Endothelial cell of umbilical vein (primary cell): Measurements from ENCODE around the gene CCDC3. TPM values are rescaled to one million over a fixed set of nuclear protein-coding genes. Genes with fewer than 3 reads are reported as not detected.

Source experiments
- BruUV-seq: library from RNA; stranded (reverse); fragments of 400-500 nt; replicated peaks from 2 replicates; lab custom pipeline; 2021; lab: Mats Ljungman, UMichigan
- CTCF ChIA-PET: fragments of 300-600, 350-600 bp; sonication (Branson Sonifier 250); formaldehyde crosslinking; loops from one replicate; lab custom pipeline; 2021; ENCODE audit warnings: antibody characterized with exemption, inconsistent platforms; lab: Charles Lee
- POLR2A ChIA-PET: fragments of 300-600, 350-600 bp; sonication (Branson Sonifier 250); formaldehyde crosslinking; loops from one replicate; lab custom pipeline; 2021; ENCODE audit warnings: antibody characterized with exemption, inconsistent platforms; lab: Charles Lee
- DNase-seq: peaks from one replicate; pipeline ENCODE4 v3.0.0-alpha.2; 2011; ENCODE audit warnings: low read depth, low spot score
- FAIRE-seq: peaks from 2 replicates; lab custom pipeline; 2011; peaks lifted over from hg19 to GRCh38; lab: Jason Lieb, UNC
- H2AFZ ChIP-seq: 2 replicates; pipeline ENCODE4 v1.6.0; 2012; ENCODE audit warnings: low read depth, low read length, control low read depth, inconsistent platforms
- H3K27ac ChIP-seq: 2 replicates; pipeline ENCODE4 v1.5.1; 2011; ENCODE audit warnings: low read depth, mild to moderate bottlenecking, control low read depth, low read length, moderate library complexity; ENCODE audit not compliant: insufficient read depth
- H3K27me3 ChIP-seq, 2 experiments: 2 replicates each; pipeline versions ENCODE4 v1.6.0 to v1.6.1; 2011; ENCODE audit warnings: low read length in 2 of 2, mixed read lengths in 1 of 2; ENCODE audit not compliant: control insufficient read depth in 2 of 2, insufficient read depth in 2 of 2
- H3K36me3 ChIP-seq, 2 experiments: 2 replicates in 1 of 2; 3 replicates in 1 of 2; pipeline ENCODE4 v1.5.1; 2011; ENCODE audit warnings: low read length in 2 of 2, mild to moderate bottlenecking in 1 of 2, moderate library complexity in 1 of 2; ENCODE audit not compliant: control insufficient read depth in 2 of 2, insufficient read depth in 2 of 2; ENCODE audit errors: extremely low read depth in 1 of 2
- H3K4me1 ChIP-seq: 3 replicates; pipeline ENCODE4 v1.5.1; 2011; ENCODE audit warnings: mild to moderate bottlenecking, low read length; ENCODE audit not compliant: control insufficient read depth, insufficient read depth; ENCODE audit errors: extremely low read depth
- H3K4me2 ChIP-seq: 2 replicates; pipeline ENCODE4 v1.6.1; 2011; ENCODE audit warnings: low read length, control low read depth, mixed read lengths; ENCODE audit not compliant: insufficient read depth
- H3K4me3 ChIP-seq, 3 experiments: fragments of 200-600 bp in 1 of 3; sonication (generic), shearing (Covaris generic) in 1 of 3; replicated peaks in 1 of 3; 2 replicates each; pipeline ENCODE4 v1.5.1; 2011 to 2016; ENCODE audit warnings: control low read depth in 3 of 3, low read length in 3 of 3, mild to moderate bottlenecking in 2 of 3, inconsistent platforms in 1 of 3, low read depth in 1 of 3, moderate library complexity in 1 of 3; ENCODE audit not compliant: insufficient read depth in 1 of 3
- H3K79me2 ChIP-seq: 2 replicates; pipeline ENCODE4 v1.6.0; 2012; ENCODE audit warnings: low read length, inconsistent platforms; ENCODE audit not compliant: control insufficient read depth, insufficient read depth
- H3K9ac ChIP-seq: replicated peaks from 2 replicates; pipeline ENCODE3; 2011; ENCODE audit warnings: low read length, control low read depth; ENCODE audit not compliant: insufficient read depth; ENCODE audit errors: extremely low read depth
- H3K9me1 ChIP-seq: replicated peaks from 3 replicates; pipeline ENCODE4 v1.6.0; 2011; ENCODE audit warnings: mild to moderate bottlenecking, low read length; ENCODE audit not compliant: control insufficient read depth, insufficient read depth; ENCODE audit errors: extremely low read depth
- H3K9me3 ChIP-seq: replicated peaks from 2 replicates; pipeline ENCODE4 v1.5.1; 2012; ENCODE audit warnings: low read length, inconsistent platforms; ENCODE audit not compliant: control insufficient read depth, insufficient read depth
- H4K20me1 ChIP-seq: replicated peaks from 2 replicates; pipeline ENCODE3; 2011; ENCODE audit warnings: mild to moderate bottlenecking, low read length; ENCODE audit not compliant: control insufficient read depth, insufficient read depth; ENCODE audit errors: extremely low read depth
- EZH2 ChIP-seq: IDR thresholded peaks from 2 replicates; pipeline ENCODE4 v1.6.1; 2012; ENCODE audit warnings: borderline replicate concordance, low read depth, mild to moderate bottlenecking, moderate library complexity, low read length, inconsistent platforms; ENCODE audit not compliant: severe bottlenecking
- FOS ChIP-seq: IDR thresholded peaks from 2 replicates; pipeline ENCODE4 v1.6.1; 2011; ENCODE audit warnings: mild to moderate bottlenecking, low read length, moderate library complexity, borderline replicate concordance; ENCODE audit not compliant: insufficient read depth
- GATA2 ChIP-seq: IDR thresholded peaks from 2 replicates; pipeline ENCODE4 v1.7.0; 2011; ENCODE audit warnings: low read depth, mild to moderate bottlenecking, moderate library complexity, mixed read lengths, low read length; ENCODE audit not compliant: insufficient read length, insufficient read depth
- JUN ChIP-seq: IDR thresholded peaks from 2 replicates; pipeline ENCODE4 v1.6.1; 2011; ENCODE audit warnings: borderline replicate concordance, low read depth; ENCODE audit not compliant: insufficient read length, insufficient read depth
- MYC ChIP-seq: IDR thresholded peaks from one replicate; pipeline ENCODE4 v1.6.1; 2011; ENCODE audit warnings: mild to moderate bottlenecking, low read depth, low read length
- POLR2A ChIP-seq: IDR thresholded peaks from 2 replicates; pipeline ENCODE4 v1.6.1; 2012; ENCODE audit warnings: low read depth, mild to moderate bottlenecking, control low read depth, low read length
- POLR2AphosphoS5 ChIP-seq: IDR thresholded peaks from 2 replicates; pipeline ENCODE4 v1.6.1; 2012; ENCODE audit warnings: low read depth, mild to moderate bottlenecking, control low read depth, low read length, moderate library complexity; ENCODE audit not compliant: insufficient read depth
- dilution Hi-C: fragments of 300-500 bp; cut with MboI; formaldehyde crosslinking; loops from one replicate; pipeline ENCODE4 v1.15.0; 2019; ENCODE audit warnings: low sequenced_read_pairs; ENCODE audit not compliant: extremely low pct_ligation_motif_present
- intact Hi-C: fragments of 100-400 bp; cut with micrococcal nuclease; formaldehyde crosslinking; loops from one replicate; pipeline ENCODE4 v1.10.0; 2022
- polyA plus RNA-seq, 4 experiments: library from polyadenylated mRNA; depleted of rRNA in 3 of 4; stranded (reverse) in 3 of 4; unstranded in 1 of 4; fragments of >200 nt; gene quantifications; 2 replicates each; pipeline versions ENCODE4 v1.2.1 to v1.2.3, GENCODE V29; 2011 to 2012; ENCODE audit warnings: missing spikeins in 1 of 4
- total RNA-seq: library from RNA; stranded (reverse); gene quantifications from 2 replicates; pipeline ENCODE4 v1.2.3, GENCODE V29; 2021
- TF ChIP-seq, protein P1 (sequence below): IDR thresholded peaks from 2 replicates; pipeline ENCODE4 v1.6.1; 2011; ENCODE audit not compliant: insufficient read depth, insufficient read length
- TF ChIP-seq, protein P2 (sequence below), 2 donors: IDR thresholded peaks; 1 replicate in 1 of 2; 2 replicates in 1 of 2; pipeline ENCODE4 v1.5.1; 2011; ENCODE audit warnings: low read length in 2 of 2, mild to moderate bottlenecking in 2 of 2, moderate library complexity in 2 of 2, control low read depth in 1 of 2, inconsistent platforms in 1 of 2, low read depth in 1 of 2; ENCODE audit not compliant: insufficient read depth in 1 of 2; ENCODE audit errors: extremely low read depth in 1 of 2

CCDC3 gene
- total and polyA plus RNA-seq, 2 donors (not counting 3 experiments of a cell fraction or from before 2014, with no cell fraction given), result 0.90 to 1.4 TPM

DNA sequence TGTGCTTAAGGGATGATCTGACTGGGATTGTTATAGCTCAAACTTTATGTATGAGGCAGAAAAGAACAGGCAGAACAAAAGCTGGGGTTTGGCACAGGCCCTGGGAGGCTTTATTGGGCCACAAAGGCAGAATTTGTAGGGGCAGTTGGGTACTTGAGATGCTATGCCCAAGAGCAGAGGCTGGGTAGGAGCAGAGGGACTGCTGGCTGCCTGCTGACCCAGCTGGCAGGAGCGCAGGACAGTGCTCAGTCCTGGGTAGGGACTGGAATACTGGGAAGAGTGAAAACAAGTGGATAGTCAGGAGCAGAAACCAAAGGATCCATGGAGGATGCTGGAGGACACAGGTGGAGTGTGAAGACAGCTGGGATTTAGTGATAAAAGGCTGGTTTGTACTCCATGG is 75.7 kb downstream of the CCDC3 start:
- no peak overlapping the region for H3K27ac ChIP-seq
- no peak overlapping the region for H2AFZ ChIP-seq
- ChIA-PET CTCF (no interaction called here), POLR2A (no interaction called here)
- H4K20me1 ChIP-seq, result no peaks in the 10 kb centered on the region
- no TSS peak for BruUV-seq
- no peaks in the 10 kb centered on the region for H3K79me2 ChIP-seq
- H3K9me1 ChIP-seq, result no peaks in the 10 kb centered on the region
- no peaks in the 10 kb centered on the region for H3K4me1 ChIP-seq
- H3K27me3 ChIP-seq, result no peaks in the 10 kb centered on the region
- no peak for FAIRE-seq
- no peaks in the 10 kb centered on the region for H3K36me3 ChIP-seq
- H3K9me3 ChIP-seq, result no peaks in the 10 kb centered on the region
- no peak overlapping the region for H3K4me3 ChIP-seq
- TF ChIP-seq MYC (no peak), EZH2 (no peak), POLR2A (no peak), POLR2AphosphoS5 (no peak), FOS (no peak), GATA2 (no peak), JUN (no peak)
- TF ChIP-seq, protein P1, sequence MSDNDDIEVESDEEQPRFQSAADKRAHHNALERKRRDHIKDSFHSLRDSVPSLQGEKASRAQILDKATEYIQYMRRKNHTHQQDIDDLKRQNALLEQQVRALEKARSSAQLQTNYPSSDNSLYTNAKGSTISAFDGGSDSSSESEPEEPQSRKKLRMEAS, result no peak
- TF ChIP-seq, protein P2, sequence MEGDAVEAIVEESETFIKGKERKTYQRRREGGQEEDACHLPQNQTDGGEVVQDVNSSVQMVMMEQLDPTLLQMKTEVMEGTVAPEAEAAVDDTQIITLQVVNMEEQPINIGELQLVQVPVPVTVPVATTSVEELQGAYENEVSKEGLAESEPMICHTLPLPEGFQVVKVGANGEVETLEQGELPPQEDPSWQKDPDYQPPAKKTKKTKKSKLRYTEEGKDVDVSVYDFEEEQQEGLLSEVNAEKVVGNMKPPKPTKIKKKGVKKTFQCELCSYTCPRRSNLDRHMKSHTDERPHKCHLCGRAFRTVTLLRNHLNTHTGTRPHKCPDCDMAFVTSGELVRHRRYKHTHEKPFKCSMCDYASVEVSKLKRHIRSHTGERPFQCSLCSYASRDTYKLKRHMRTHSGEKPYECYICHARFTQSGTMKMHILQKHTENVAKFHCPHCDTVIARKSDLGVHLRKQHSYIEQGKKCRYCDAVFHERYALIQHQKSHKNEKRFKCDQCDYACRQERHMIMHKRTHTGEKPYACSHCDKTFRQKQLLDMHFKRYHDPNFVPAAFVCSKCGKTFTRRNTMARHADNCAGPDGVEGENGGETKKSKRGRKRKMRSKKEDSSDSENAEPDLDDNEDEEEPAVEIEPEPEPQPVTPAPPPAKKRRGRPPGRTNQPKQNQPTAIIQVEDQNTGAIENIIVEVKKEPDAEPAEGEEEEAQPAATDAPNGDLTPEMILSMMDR (IDR thresholded peaks at IDR 0.05; ENCODE audit: extremely low read depth in 1 of 2, insufficient read depth in 1 of 2, low read depth in 1 of 2, low read length in 2 of 2), result no peak
- intact Hi-C loops (no loop called here), dilution Hi-C loops (no loop called here)
- no peak overlapping the region for H3K9ac ChIP-seq
- no peak overlapping the region for H3K4me2 ChIP-seq
- no peak for DNase-seq
